WTC11 (cell line): ENCODE measurements around the gene TRIM7. TPM values are rescaled to one million over a fixed set of nuclear protein-coding genes. Genes with fewer than 3 reads are reported as not detected.

Source experiments
- ARID4B ChIP-seq: sonication (generic); formaldehyde crosslinking; IDR thresholded peaks from 2 replicates; pipeline ENCODE4 v1.8.0; 2023; ENCODE audit warnings: missing genetic modification reagents, mild to moderate bottlenecking, borderline replicate concordance
- ATF2 ChIP-seq: sonication (generic); formaldehyde crosslinking; IDR thresholded peaks from 2 replicates; pipeline ENCODE4 v1.8.1; 2022; ENCODE audit warnings: low read depth, missing genetic modification reagents, borderline replicate concordance
- ATF6 ChIP-seq: sonication (generic); formaldehyde crosslinking; IDR thresholded peaks from 2 replicates; pipeline ENCODE4 v1.8.1; 2023; ENCODE audit warnings: mild to moderate bottlenecking, missing genetic modification reagents
- E2F5 ChIP-seq: sonication (generic); formaldehyde crosslinking; IDR thresholded peaks from 2 replicates; pipeline ENCODE4 v1.8.1; 2022; ENCODE audit warnings: mild to moderate bottlenecking, moderate library complexity, missing genetic modification reagents
- ERG ChIP-seq: fragments of 250-450 bp; sonication (Bioruptor Pico); IDR thresholded peaks from 2 replicates; pipeline ENCODE4 v1.8.0; 2021; ENCODE audit warnings: mild to moderate bottlenecking
- FOXK1 ChIP-seq: sonication (generic); formaldehyde crosslinking; IDR thresholded peaks from 2 replicates; pipeline ENCODE4 v1.8.0; 2022; ENCODE audit warnings: mild to moderate bottlenecking, moderate library complexity, missing genetic modification reagents
- IRF1 ChIP-seq: sonication (generic); formaldehyde crosslinking; IDR thresholded peaks from 2 replicates; pipeline ENCODE4 v1.8.0; 2023; ENCODE audit warnings: missing genetic modification reagents
- JAZF1 ChIP-seq: fragments of 250-450 bp; sonication (Bioruptor Pico); IDR thresholded peaks from 2 replicates; pipeline ENCODE4 v1.9.0; 2021; ENCODE audit warnings: moderate library complexity, mild to moderate bottlenecking, inconsistent platforms
- JUN ChIP-seq: sonication (generic); formaldehyde crosslinking; IDR thresholded peaks from 2 replicates; pipeline ENCODE4 v1.8.0; 2023; ENCODE audit warnings: mild to moderate bottlenecking, missing genetic modification reagents
- NFYB ChIP-seq: sonication (generic); formaldehyde crosslinking; conservative IDR thresholded peaks from 2 replicates; pipeline ENCODE4 v1.8.0; 2022; ENCODE audit warnings: low read depth, missing genetic modification reagents
- NR3C1 ChIP-seq: sonication (generic); formaldehyde crosslinking; conservative IDR thresholded peaks from 2 replicates; pipeline ENCODE4 v1.8.1; 2023; ENCODE audit warnings: low read depth, mild to moderate bottlenecking, missing genetic modification reagents
- PRDM15 ChIP-seq: sonication (generic); formaldehyde crosslinking; IDR thresholded peaks from 2 replicates; pipeline ENCODE4 v1.8.0; 2022; ENCODE audit warnings: missing genetic modification reagents
- ZNF219 ChIP-seq: sonication (generic); formaldehyde crosslinking; IDR thresholded peaks from 2 replicates; pipeline ENCODE4 v1.8.0; 2023; ENCODE audit warnings: missing genetic modification reagents, mild to moderate bottlenecking, borderline replicate concordance
- ZNF281 ChIP-seq: sonication (generic); formaldehyde crosslinking; IDR thresholded peaks from 2 replicates; pipeline ENCODE4 v1.8.0; 2023; ENCODE audit warnings: mild to moderate bottlenecking, missing genetic modification reagents
- ZNF671 ChIP-seq: fragments of 250-450 bp; sonication (Bioruptor Pico); IDR thresholded peaks from 2 replicates; pipeline ENCODE4 v1.8.0; 2021; ENCODE audit warnings: mild to moderate bottlenecking
- total RNA-seq: library from RNA; stranded (reverse); gene quantifications from 3 replicates; pipeline ENCODE4 v1.2.3, GENCODE V29; 2021

TRIM7 gene
- total RNA-seq, 1 experiment from 2014 or later = 1.4 TPM

GRCh38 chr5:181191526-181192336 is 13.3 kb downstream of the TRIM7 start (continued):
- TF ChIP-seq ARID4B (CRISPR knock-in tag) (no peak; the same call in 1 of the 2 replicates), ATF2 (CRISPR knock-in tag) (no peak), E2F5 (CRISPR knock-in tag) (peak; percentile 90; the same call in 1 of the 2 replicates), JAZF1 (CRISPR knock-in tag) (no peak), ZNF671 (CRISPR knock-in tag) (no peak), ATF6 (no peak), JUN (no peak), FOXK1 (CRISPR knock-in tag) (peak; percentile 88), ZNF281 (CRISPR knock-in tag) (no peak), NR3C1 (CRISPR knock-in tag) (0 out of 2 replicates have a peak, but pooled peaks have one; percentile 66), PRDM15 (CRISPR knock-in tag) (no peak), ERG (CRISPR knock-in tag) (0 out of 2 replicates have a peak, but pooled peaks have one; percentile 34), NFYB (no peak), IRF1 (CRISPR knock-in tag) (no peak), ZNF219 (no peak)
